B cell (primary cell): ENCODE results near the gene THRAP3.

Experiments used
- CTCF ChIP-seq: fragments of 200-600 bp; IDR thresholded peaks from one replicate; pipeline ENCODE4 v1.8.0; 2022; ENCODE audit warnings: antibody characterized with exemption, mild to moderate bottlenecking
- EZH2 ChIP-seq: IDR thresholded peaks from 2 replicates; pipeline ENCODE4 v1.6.1; 2012; ENCODE audit warnings: borderline replicate concordance, low read depth, mild to moderate bottlenecking, moderate library complexity, low read length; ENCODE audit not compliant: insufficient read depth, poor library complexity, severe bottlenecking

DNA sequence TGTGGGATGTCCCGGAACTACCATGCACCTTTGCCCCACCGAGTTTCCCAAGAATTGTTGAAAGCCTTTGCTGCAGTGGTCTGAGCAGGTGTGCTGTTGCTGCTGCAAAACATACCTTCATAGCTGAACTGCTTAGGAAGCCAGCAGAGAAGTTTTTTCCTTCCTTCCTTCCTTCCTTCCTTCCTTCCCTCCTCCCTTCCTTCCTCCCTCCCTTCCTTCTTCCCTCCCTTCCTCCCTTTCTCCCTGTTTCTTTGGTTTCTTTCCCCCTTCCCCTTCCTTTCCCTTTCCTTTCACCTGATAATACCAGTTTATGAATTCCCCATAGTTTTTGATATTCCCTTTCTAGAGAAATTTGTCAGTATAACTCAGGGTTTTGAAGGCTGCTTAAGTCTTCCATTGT, 71.1 kb downstream of the THRAP3 start:
- TF ChIP-seq CTCF (no peak), EZH2 (no peak)
